Vagina (tissue), 2 donors: ENCODE results near the gene TCF3. TPM values are rescaled to one million over a fixed set of nuclear protein-coding genes. Genes with fewer than 3 reads are reported as not detected.

Source experiments
- DNase-seq, 2 donors: peaks; one replicate each; pipeline ENCODE4 v3.0.0-alpha.2; 2017; ENCODE audit errors: extremely low spot score in 2 of 2
- H3K27ac ChIP-seq: fragments of 200-600 bp; sonication (generic); one replicate; pipeline ENCODE4 v1.5.1; 2019
- H3K27me3 ChIP-seq: fragments of 200-600 bp; sonication (generic); one replicate; pipeline ENCODE4 v1.5.1; 2019
- H3K36me3 ChIP-seq, 2 donors: fragments of 200-600 bp; sonication (generic); one replicate each; pipeline ENCODE4 v1.5.1; 2017 to 2019
- H3K4me1 ChIP-seq: fragments of 200-600 bp; sonication (generic); one replicate; pipeline ENCODE4 v1.5.1; 2019
- H3K4me3 ChIP-seq, 2 donors: fragments of 200-600 bp; sonication (generic); 1 replicate in 1 of 2; 2 replicates in 1 of 2; pipeline ENCODE4 v1.5.1; 2016 to 2019
- H3K9me3 ChIP-seq: fragments of 200-600 bp; sonication (generic); one replicate; pipeline ENCODE4 v1.5.1; 2019
- CTCF ChIP-seq, 3 experiments: fragments of 450-650 bp in 2 of 3; fragments of 200-600 bp in 1 of 3; sonication (generic) in 1 of 3; IDR thresholded peaks; one replicate each; pipeline ENCODE4 v1.5.1; 2017 to 2019; ENCODE audit warnings: antibody characterized with exemption in 3 of 3, mild to moderate bottlenecking in 2 of 3, moderate library complexity in 2 of 3
- POLR2A ChIP-seq, 2 donors: fragments of 450-650 bp; IDR thresholded peaks; one replicate each; pipeline ENCODE4 v1.6.1; 2017; ENCODE audit warnings: antibody characterized with exemption in 2 of 2, mild to moderate bottlenecking in 2 of 2, moderate library complexity in 2 of 2
- POLR2AphosphoS5 ChIP-seq, 2 donors: sonication (generic); formaldehyde crosslinking; IDR thresholded peaks; one replicate each; pipeline ENCODE4 v1.9.0; 2017; ENCODE audit warnings: antibody characterized with exemption in 2 of 2, mild to moderate bottlenecking in 2 of 2, low read depth in 1 of 2; ENCODE audit not compliant: insufficient read depth in 1 of 2
- intact Hi-C: fragments of 100-400 bp; cut with DNase I; formaldehyde crosslinking; loops from one replicate; pipeline ENCODE4 v1.15.1; 2023
- total RNA-seq: library from RNA; depleted of rRNA; stranded (reverse); fragments of >200 nt; gene quantifications from one replicate; pipeline ENCODE4 v1.2.3, GENCODE V29; 2016

TCF3 gene
- total RNA-seq, 1 donor from 2014 or later, result 26.0 TPM

DNA sequence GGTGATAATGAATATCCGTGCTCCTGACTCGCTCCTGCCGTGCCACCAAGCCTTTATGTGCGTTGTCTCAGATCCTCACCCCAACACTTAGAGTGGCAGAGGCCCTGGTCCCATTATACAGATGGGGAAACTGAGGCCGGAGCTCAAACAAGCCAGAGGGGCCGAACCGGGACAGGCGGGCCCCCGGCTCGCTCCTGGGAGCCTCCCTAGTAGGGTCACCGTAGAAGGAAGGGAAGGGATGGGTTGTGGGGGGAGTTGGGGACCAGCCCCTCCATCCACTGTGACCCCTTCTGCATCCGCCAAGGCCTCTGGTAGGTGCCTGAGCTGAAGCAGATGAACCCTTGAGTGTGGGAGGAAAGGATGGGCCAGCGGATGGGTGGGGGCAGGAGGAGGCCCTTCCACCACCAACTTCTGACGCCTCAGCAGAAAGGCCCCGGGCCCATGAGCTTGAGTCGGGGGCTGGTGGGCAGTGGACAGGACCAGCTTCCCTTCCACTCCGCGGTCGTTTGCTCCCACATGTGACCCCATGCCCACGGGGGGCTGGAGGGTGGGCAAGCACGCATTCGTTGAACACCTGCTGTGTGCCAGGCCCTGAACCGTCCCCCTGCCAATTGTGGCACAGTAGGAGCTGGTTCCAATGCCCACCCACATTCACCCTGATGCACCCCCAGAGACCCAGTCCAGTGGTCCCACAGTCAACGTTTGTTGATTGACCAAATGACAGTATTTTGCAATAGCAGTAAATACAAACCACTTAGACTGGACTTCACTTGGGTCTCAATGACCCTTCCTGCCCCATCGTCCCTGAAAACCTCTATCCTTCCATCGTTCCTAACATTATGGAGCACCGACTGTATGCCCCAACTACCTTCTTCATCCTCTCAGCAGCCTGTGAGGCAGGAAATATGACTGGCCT, 24.2 kb upstream of the TCF3 start:
- no peaks in the 10 kb centered on the region for H3K9me3 ChIP-seq
- no peak for TF ChIP-seq POLR2AphosphoS5 (IDR thresholded peaks at IDR 0.05; ENCODE audit: insufficient read depth in 1 of 2, low read depth in 1 of 2)
- no peak for TF ChIP-seq POLR2A (IDR thresholded peaks at IDR 0.05)
- no peak for TF ChIP-seq CTCF (IDR thresholded peaks at IDR 0.05)
- intact Hi-C loops, result loop anchor here (5.0 kb wide), 1 partner anchor 124 kb away; no protein-coding TSS in a partner anchor
- H3K4me3 ChIP-seq, result no peak overlapping the region
- H3K4me1 ChIP-seq, result peaks cover 18% of the 10 kb centered on the region
- DNase-seq, result no peak
- H3K36me3 ChIP-seq, result no peaks in the 10 kb centered on the region
- peaks cover 5% of the 10 kb centered on the region for H3K27me3 ChIP-seq
- H3K27ac ChIP-seq, result no peak overlapping the region

DNA sequence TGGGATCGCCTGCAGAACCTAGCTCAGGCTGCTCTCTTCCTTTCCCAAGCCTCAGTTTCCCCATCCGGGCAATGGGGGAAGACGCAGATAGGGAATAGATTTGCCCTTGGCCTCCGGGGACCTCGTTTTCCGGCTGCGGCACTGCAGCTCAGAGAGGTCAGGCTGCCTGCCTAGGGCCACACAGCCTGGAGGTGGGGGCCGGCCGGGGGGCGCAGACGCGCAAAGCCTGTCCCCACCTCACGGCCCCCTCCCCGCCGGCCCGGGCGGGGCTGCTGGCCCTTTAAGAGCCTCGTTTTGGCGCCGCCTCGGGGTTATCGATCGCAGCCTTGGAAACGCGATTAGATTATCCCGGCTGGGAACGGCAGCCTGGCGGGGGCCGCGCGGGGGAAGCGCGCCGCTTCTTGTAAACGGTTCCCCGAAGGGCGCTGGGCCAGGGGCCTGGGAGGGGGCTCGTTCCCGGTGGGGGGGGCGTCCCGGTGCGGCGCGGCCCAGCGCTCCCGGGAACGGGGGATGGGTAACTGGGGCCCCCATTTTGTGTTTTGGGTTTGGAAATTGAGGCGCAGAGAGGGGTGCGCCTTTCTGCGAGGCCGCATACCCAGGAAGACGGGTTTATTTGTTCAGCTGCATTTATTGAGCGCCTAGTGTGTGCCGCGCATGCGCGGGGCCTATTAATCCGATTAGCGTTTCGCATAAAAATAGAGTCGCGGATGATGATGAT, 23.4 kb upstream of the TCF3 start:
- DNase-seq, result no peak
- Histone ChIP-seq H3K9me3 (no peaks in the 10 kb centered on the region), H3K4me1 (peaks cover 19% of the 10 kb centered on the region), H3K27me3 (peaks cover 5% of the 10 kb centered on the region), H3K4me3 (no peak overlapping the region), H3K27ac (no peak overlapping the region), H3K36me3 (no peaks in the 10 kb centered on the region)
- TF ChIP-seq CTCF (IDR thresholded peaks at IDR 0.05), result no peak
- no peak for TF ChIP-seq POLR2AphosphoS5 (IDR thresholded peaks at IDR 0.05; ENCODE audit: insufficient read depth in 1 of 2, low read depth in 1 of 2)
- no peak for TF ChIP-seq POLR2A (IDR thresholded peaks at IDR 0.05)
- intact Hi-C loops, result loop anchor here (5.0 kb wide), 1 partner anchor 123 kb away; no protein-coding TSS in a partner anchor

DNA sequence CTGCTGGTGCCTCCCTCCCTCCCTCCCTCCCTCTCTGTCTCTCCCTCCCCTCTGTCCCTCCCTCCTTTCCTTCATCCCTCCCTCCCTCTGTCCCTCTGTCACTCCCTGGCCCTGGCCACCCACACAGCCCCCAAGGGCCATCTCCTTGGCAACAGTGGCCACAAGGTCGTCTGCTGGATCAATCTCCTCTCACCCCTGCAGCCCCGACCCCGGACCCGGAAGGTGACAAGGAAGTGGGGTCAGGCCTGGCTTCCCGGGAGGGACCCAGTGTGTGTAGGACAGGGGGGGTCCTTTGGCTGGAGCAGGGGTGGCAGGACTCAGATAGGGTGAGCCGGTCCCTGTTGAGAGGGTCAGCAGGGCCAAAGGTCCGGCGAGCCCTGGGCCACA, 21.9 kb upstream of the TCF3 start:
- Histone ChIP-seq H3K4me3 (no peak overlapping the region), H3K27ac (no peak overlapping the region), H3K4me1 (peaks cover 19% of the 10 kb centered on the region), H3K36me3 (no peaks in the 10 kb centered on the region), H3K27me3 (peaks cover 5% of the 10 kb centered on the region), H3K9me3 (no peaks in the 10 kb centered on the region)
- intact Hi-C loops, result no loop called here
- DNase-seq, result no peak
- TF ChIP-seq CTCF (IDR thresholded peaks at IDR 0.05) (no peak), POLR2AphosphoS5 (IDR thresholded peaks at IDR 0.05; ENCODE audit: insufficient read depth in 1 of 2, low read depth in 1 of 2) (no peak), POLR2A (IDR thresholded peaks at IDR 0.05) (no peak)

DNA sequence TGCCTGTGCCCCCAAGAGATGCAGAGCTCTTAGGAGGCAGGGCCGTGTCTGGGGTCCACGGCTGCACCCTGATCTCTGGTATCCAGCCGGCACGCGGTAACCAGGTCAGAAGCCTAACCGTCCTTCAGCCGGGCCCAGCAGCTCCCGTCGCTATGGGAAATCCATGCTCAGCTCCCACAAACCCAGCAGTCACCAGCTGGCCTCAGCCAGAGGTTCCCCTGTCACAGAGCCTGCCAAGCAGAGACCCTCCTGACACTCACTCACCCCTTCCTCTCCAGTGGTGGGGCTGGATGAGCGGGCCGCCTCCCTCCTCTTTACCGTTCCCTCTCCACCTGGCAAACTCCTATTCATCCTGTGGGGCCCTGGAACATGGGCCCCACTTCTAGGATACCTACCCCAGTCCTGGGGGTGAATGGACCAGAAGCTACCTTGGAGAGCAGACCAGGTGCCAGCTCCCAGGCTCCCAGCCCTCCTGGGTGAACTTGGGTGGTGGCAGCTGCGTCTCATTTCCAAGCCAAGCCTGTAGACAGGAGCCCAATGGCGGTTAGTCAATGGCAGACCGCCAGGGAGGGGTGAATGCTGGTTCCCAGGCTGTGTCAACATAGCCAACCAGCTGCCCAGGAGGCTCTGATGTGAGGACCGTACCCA, 21.4 kb upstream of the TCF3 start:
- Histone ChIP-seq H3K36me3 (no peaks in the 10 kb centered on the region), H3K9me3 (no peaks in the 10 kb centered on the region), H3K27ac (no peak overlapping the region), H3K4me1 (peaks cover 23% of the 10 kb centered on the region), H3K4me3 (no peak overlapping the region), H3K27me3 (peaks cover 5% of the 10 kb centered on the region)
- no peak for DNase-seq
- intact Hi-C loops, result no loop called here
- TF ChIP-seq POLR2AphosphoS5 (IDR thresholded peaks at IDR 0.05; ENCODE audit: insufficient read depth in 1 of 2, low read depth in 1 of 2), result no peak
- no peak for TF ChIP-seq POLR2A (IDR thresholded peaks at IDR 0.05)
- no peak for TF ChIP-seq CTCF (IDR thresholded peaks at IDR 0.05)
